Measurements from ENCODE around the gene GNG12.

DNA sequence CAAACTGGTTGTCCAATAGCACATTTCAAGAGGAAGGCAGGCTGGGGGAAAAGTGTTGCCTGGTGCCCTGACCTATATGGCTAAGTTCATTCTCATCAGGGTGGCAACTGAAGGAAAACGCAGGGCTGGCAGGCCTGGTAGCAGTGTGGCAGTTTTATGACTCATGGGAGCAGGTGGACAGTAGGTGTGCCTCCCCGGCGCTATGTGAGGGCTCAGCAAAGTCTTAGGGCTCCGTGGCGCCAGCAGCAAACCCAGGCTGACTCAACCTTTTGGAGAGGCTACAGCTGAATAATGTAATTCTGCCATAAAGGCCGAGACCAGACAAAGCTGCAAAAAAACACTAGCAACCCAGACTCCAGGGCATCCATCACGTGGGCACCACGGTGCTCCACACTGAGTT is 124.7 kb downstream of the GNG12 start:
- TF ChIP-seq, protein P1, sequence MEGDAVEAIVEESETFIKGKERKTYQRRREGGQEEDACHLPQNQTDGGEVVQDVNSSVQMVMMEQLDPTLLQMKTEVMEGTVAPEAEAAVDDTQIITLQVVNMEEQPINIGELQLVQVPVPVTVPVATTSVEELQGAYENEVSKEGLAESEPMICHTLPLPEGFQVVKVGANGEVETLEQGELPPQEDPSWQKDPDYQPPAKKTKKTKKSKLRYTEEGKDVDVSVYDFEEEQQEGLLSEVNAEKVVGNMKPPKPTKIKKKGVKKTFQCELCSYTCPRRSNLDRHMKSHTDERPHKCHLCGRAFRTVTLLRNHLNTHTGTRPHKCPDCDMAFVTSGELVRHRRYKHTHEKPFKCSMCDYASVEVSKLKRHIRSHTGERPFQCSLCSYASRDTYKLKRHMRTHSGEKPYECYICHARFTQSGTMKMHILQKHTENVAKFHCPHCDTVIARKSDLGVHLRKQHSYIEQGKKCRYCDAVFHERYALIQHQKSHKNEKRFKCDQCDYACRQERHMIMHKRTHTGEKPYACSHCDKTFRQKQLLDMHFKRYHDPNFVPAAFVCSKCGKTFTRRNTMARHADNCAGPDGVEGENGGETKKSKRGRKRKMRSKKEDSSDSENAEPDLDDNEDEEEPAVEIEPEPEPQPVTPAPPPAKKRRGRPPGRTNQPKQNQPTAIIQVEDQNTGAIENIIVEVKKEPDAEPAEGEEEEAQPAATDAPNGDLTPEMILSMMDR (conservative IDR thresholded peaks at IDR 0.05; ENCODE audit: low read length) = no peak
- TF ChIP-seq EZH2phosphoT487 (IDR thresholded peaks at IDR 0.05; ENCODE audit: borderline replicate concordance) = no peak
